H1 (cell line): ENCODE measurements around the gene THAP4. TPM values are rescaled to one million over a fixed set of nuclear protein-coding genes. Genes with fewer than 3 reads are reported as not detected.

Experiments
- BACH1 ChIP-seq: IDR thresholded peaks from 2 replicates; pipeline ENCODE4 v1.6.1; 2012; ENCODE audit warnings: low read length, improper control_type of control experiment
- CBX8 ChIP-seq: fragments of 300-800, 300-1000 bp; sonication (generic); IDR thresholded peaks from 2 replicates; pipeline ENCODE4 v1.7.1; 2016; ENCODE audit warnings: low read depth, low read length, borderline replicate concordance
- CHD2 ChIP-seq: IDR thresholded peaks from 2 replicates; pipeline ENCODE4 v1.6.1; 2012; ENCODE audit warnings: low read length, improper control_type of control experiment
- EZH2 ChIP-seq: fragments of 200-600 bp; sonication (generic); IDR thresholded peaks from 2 replicates; pipeline ENCODE4 v1.7.1; 2012; ENCODE audit warnings: low read depth, mild to moderate bottlenecking, moderate library complexity, low read length, inconsistent platforms; ENCODE audit not compliant: severe bottlenecking
- polyA plus RNA-seq, 7 experiments: library from polyadenylated mRNA; depleted of rRNA in 3 of 7; stranded (reverse) in 5 of 7; unstranded in 2 of 7; fragments of >200 nt in 5 of 7; fragments of 200-250 nt in 2 of 7; gene quantifications; 1 replicate in 5 of 7; 2 replicates in 1 of 7; 4 replicates in 1 of 7; pipeline versions ENCODE4 v1.2.1 to v1.2.3, GENCODE V29; 2011 to 2013; ENCODE audit warnings: missing spikeins in 2 of 7, mixed read lengths in 2 of 7
- total RNA-seq: library from RNA; stranded (reverse); fragmentation: NEBNext Ultra II Directional; extraction: Animal tissue kit (Norgen Biotek cat#: 25700); gene quantifications from 2 replicates; pipeline ENCODE4 v1.2.1, GENCODE V29; 2021
- TF ChIP-seq, protein P1 (sequence below): fragments of 300-600 bp; sonication (generic); IDR thresholded peaks from 2 replicates; pipeline ENCODE4 v1.7.1; 2012; ENCODE audit warnings: low read length, moderate library complexity, mild to moderate bottlenecking, inconsistent platforms; ENCODE audit not compliant: insufficient replicate concordance
- TF ChIP-seq, protein P2 (sequence below): IDR thresholded peaks from 2 replicates; pipeline ENCODE4 v1.6.1; 2011; ENCODE audit warnings: low read length, improper control_type of control experiment

The THAP4 gene
- total and polyA plus RNA-seq, 2 of the 8 experiments (the other 6 are each of a cell fraction or from before 2014, with no cell fraction given), result 78.9 to 83.6 TPM

GRCh38 chr2:241545523-241546473 is 91.2 kb downstream of the THAP4 start (continued):
- TF ChIP-seq, protein P1, sequence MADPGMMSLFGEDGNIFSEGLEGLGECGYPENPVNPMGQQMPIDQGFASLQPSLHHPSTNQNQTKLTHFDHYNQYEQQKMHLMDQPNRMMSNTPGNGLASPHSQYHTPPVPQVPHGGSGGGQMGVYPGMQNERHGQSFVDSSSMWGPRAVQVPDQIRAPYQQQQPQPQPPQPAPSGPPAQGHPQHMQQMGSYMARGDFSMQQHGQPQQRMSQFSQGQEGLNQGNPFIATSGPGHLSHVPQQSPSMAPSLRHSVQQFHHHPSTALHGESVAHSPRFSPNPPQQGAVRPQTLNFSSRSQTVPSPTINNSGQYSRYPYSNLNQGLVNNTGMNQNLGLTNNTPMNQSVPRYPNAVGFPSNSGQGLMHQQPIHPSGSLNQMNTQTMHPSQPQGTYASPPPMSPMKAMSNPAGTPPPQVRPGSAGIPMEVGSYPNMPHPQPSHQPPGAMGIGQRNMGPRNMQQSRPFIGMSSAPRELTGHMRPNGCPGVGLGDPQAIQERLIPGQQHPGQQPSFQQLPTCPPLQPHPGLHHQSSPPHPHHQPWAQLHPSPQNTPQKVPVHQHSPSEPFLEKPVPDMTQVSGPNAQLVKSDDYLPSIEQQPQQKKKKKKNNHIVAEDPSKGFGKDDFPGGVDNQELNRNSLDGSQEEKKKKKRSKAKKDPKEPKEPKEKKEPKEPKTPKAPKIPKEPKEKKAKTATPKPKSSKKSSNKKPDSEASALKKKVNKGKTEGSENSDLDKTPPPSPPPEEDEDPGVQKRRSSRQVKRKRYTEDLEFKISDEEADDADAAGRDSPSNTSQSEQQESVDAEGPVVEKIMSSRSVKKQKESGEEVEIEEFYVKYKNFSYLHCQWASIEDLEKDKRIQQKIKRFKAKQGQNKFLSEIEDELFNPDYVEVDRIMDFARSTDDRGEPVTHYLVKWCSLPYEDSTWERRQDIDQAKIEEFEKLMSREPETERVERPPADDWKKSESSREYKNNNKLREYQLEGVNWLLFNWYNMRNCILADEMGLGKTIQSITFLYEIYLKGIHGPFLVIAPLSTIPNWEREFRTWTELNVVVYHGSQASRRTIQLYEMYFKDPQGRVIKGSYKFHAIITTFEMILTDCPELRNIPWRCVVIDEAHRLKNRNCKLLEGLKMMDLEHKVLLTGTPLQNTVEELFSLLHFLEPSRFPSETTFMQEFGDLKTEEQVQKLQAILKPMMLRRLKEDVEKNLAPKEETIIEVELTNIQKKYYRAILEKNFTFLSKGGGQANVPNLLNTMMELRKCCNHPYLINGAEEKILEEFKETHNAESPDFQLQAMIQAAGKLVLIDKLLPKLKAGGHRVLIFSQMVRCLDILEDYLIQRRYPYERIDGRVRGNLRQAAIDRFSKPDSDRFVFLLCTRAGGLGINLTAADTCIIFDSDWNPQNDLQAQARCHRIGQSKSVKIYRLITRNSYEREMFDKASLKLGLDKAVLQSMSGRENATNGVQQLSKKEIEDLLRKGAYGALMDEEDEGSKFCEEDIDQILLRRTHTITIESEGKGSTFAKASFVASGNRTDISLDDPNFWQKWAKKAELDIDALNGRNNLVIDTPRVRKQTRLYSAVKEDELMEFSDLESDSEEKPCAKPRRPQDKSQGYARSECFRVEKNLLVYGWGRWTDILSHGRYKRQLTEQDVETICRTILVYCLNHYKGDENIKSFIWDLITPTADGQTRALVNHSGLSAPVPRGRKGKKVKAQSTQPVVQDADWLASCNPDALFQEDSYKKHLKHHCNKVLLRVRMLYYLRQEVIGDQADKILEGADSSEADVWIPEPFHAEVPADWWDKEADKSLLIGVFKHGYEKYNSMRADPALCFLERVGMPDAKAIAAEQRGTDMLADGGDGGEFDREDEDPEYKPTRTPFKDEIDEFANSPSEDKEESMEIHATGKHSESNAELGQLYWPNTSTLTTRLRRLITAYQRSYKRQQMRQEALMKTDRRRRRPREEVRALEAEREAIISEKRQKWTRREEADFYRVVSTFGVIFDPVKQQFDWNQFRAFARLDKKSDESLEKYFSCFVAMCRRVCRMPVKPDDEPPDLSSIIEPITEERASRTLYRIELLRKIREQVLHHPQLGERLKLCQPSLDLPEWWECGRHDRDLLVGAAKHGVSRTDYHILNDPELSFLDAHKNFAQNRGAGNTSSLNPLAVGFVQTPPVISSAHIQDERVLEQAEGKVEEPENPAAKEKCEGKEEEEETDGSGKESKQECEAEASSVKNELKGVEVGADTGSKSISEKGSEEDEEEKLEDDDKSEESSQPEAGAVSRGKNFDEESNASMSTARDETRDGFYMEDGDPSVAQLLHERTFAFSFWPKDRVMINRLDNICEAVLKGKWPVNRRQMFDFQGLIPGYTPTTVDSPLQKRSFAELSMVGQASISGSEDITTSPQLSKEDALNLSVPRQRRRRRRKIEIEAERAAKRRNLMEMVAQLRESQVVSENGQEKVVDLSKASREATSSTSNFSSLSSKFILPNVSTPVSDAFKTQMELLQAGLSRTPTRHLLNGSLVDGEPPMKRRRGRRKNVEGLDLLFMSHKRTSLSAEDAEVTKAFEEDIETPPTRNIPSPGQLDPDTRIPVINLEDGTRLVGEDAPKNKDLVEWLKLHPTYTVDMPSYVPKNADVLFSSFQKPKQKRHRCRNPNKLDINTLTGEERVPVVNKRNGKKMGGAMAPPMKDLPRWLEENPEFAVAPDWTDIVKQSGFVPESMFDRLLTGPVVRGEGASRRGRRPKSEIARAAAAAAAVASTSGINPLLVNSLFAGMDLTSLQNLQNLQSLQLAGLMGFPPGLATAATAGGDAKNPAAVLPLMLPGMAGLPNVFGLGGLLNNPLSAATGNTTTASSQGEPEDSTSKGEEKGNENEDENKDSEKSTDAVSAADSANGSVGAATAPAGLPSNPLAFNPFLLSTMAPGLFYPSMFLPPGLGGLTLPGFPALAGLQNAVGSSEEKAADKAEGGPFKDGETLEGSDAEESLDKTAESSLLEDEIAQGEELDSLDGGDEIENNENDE, result no peak
- TF ChIP-seq, protein P2, sequence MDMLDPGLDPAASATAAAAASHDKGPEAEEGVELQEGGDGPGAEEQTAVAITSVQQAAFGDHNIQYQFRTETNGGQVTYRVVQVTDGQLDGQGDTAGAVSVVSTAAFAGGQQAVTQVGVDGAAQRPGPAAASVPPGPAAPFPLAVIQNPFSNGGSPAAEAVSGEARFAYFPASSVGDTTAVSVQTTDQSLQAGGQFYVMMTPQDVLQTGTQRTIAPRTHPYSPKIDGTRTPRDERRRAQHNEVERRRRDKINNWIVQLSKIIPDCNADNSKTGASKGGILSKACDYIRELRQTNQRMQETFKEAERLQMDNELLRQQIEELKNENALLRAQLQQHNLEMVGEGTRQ, result no peak
- TF ChIP-seq CHD2, result no peak
- no peak for TF ChIP-seq EZH2
- no peak for TF ChIP-seq BACH1
- no peak for TF ChIP-seq CBX8
